GM19099 (cell line): ENCODE measurements around the gene IFI16.

ENCODE experiments used
- POLR2A ChIP-seq: IDR thresholded peaks from 3 replicates; pipeline ENCODE4 v1.6.1; 2011; ENCODE audit warnings: low read depth; ENCODE audit not compliant: insufficient read length; ENCODE audit errors: extremely low read depth

IFI16 gene

DNA sequence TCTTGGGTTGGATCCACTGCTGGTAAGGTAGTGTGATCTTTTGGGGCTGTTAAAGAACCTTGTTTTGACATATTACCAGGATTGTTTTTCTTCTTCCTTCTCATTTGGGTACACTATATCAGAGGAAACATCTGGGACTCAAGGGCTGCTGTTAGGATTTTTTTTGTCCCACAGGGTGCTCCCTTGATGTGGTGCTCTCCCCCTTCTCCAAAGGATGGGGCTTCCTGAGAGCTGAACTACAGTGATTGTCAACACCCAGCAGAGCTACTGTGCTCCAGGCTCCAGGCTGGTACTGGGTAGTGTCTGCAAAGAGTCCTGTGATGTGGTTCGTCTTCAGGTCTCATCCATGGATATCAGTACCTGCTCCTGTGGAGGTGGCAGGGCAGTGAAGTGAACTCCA lies 20.6 kb downstream of the IFI16 start:
- no peak for TF ChIP-seq POLR2A

- TF ChIP-seq POLR2A, result no peak
These were observed 21.3 kb downstream of the IFI16 start for GRCh38 chr1:159030877-159031447.

DNA sequence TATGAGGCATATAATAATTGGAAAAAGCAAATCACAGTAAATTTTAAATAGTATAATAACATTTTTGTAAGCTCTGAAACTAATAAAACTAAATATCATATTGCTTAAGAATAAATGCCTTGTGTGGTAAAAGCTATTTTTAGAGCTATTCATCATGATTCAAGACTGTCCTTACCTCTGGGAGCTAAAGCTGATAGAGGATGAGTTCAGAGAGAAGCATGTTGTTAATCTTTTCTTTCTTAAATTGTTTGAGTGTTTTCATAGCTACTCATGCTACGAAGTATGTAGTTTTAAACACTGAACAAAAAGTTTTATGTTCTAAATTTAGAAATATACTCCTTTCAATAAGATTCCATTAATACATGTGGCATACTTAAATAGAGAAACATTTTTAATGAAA lies 30.5 kb downstream of the IFI16 start:
- TF ChIP-seq POLR2A, result no peak

GRCh38 chr1:159040893-159041724 lies 31.4 kb downstream of the IFI16 start:
- no peak for TF ChIP-seq POLR2A

DNA sequence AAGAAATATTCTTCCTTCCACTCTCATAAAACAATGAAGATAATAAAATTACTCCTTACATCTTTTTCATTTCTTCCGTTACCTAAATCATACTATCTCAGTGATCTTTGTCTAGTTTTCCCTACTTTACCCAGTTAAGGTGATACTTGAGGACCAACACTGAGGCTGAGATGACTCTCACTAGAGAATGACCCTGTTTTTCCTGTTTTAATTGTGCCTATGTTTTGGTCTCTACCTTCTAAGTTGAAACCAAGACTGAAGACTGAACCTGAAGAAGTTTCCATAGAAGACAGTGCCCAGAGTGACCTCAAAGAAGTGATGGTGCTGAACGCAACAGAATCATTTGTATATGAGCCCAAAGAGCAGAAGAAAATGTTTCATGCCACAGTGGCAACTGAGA lies 41.7 kb downstream of the IFI16 start:
- no peak for TF ChIP-seq POLR2A

GRCh38 chr1:159054427-159054826 lies 44.7 kb downstream of the IFI16 start:
- TF ChIP-seq POLR2A, result peak; percentile 13

- TF ChIP-seq POLR2A, result no peak
These were observed 45.5 kb downstream of the IFI16 start for GRCh38 chr1:159055181-159055641.

DNA sequence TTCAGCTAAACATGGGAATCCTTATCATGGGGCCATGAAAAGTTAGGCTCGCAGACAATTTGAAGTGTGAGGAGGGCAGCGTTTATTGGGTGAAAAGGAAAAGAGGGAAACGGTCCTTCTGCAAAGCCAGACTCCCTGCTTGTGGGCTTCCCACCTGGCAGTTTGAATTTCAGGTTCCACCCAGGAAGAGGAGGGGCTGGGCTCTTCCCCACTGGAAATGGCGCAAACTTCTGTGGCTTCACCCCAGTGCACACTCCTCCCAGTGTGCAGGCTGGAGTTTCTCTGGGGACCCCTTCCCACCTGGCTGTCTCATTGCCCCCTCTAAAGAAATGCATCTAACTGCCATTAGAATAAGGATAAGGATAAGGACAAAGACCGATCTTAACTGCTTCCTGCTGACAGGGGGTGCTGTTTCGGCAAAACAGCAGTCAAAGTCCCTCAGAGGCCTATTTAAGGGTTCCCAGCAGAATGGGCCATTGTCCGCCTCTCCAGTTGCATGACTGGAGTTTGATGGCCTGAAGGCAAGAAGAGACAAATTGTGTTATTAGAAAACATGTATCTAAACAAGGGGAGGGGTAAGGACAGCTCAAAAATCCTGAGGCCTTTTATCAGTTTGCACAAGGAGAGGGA lies 46.5 kb downstream of the IFI16 start:
- no peak for TF ChIP-seq POLR2A

GRCh38 chr1:159058751-159059150 lies 49.0 kb downstream of the IFI16 start:
- TF ChIP-seq POLR2A, result peak; percentile 22

DNA sequence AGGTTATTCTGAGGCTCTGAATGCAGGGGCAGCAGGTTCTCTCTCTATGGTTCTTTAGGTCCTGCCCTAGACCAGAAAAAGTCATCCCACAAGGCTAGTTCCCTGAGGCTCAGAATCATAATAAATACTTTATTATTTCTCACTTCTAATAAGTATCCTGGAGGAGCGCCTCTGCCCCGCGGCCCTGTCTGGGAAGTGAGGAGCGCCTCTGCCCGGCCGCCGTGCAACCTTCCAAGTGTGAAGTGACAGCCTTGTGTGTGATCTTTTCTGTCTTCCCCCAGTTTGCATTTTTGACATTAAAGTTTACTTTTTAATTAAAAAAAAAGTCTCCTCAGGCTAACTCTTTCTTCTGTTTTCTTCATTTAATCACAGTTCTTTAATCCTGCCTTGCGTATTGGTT lies 55.4 kb downstream of the IFI16 start:
- TF ChIP-seq POLR2A, result no peak

GRCh38 chr1:159066108-159066507 lies 56.4 kb downstream of the IFI16 start:
- TF ChIP-seq POLR2A, result no peak

DNA sequence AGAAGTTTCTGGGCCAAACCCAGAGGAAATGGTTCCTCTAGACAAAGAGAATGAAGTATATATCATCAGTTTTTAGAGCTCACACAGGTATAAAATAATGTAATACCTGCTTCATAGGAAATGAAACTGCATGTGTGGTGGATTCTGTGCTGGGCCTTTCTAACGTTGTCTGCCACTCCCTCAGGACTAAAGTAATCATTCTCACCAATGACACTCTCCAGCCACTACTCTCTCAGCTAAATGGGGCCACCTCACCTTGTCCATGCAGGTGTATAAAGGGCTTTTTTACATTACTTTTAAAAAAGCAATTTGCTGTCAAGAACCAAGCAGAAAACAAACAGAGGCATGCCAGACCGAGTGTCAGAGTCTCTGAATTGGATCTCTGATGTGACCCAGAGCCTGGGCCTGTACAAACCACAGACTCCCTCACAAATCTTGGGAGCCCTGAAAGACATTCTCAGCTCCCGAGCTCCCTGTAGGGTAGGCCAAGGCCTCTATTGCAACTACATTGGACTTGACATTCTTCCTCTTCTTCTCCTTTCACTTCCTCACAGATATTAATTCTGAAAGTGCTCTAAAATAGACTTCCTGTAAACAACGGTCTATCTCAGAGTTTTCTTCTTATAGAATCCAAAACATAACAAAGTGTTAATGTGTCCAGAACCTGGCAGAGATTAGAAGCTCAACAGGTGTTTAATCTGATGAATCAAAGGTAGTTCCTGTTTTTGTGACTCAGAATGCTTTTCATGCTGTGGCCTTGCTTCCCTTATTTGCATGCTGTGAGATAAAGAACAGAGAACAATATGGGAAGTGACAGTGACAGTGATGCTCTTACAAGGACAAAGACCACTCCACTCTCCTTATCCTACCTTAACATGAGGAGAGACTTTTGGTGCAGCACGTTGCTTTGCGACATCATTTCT lies 58.3 kb downstream of the IFI16 start:
- peak; percentile 71 for TF ChIP-seq POLR2A

- no peak for TF ChIP-seq POLR2A
These were observed 59.2 kb downstream of the IFI16 start for GRCh38 chr1:159068886-159069285.

DNA sequence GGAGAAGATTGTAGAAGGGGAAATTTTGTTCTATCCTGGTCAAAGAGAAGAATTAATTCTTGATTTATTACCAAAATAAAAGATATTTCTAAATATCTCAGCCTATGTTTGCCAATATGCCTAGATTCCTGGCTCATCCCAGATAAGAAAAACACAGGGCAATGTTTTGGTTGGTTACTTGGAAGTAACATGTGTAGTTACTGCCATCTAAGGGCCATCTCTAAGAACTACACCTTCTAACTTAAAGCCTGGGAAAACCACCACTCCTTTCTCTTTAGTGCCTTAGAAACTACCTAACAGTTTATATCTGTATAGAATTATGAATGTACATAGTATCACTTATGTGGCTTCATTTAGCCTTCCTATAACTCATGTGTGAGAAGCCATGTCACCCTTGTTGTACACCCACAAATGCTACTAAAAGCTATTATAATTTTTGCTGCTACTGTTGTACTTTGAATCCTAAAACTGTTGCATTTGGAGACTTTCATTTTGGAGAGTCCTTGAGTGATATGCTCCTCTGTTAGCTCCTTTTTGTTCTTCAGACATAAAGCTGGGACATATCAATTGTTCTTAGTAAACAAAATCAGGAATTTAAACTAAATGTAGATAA lies 62.4 kb downstream of the IFI16 start:
- TF ChIP-seq POLR2A, result no peak
